ENCODE data around the gene EDN2. TPM values are rescaled to one million over a fixed set of nuclear protein-coding genes. Genes with fewer than 3 reads are reported as not detected.

The EDN2 gene
- total RNA-seq, 4 donors from 2014 or later: 0.50 to 1.1 TPM; not detected in 2

- Histone ChIP-seq H3K27me3 (no peaks in the 10 kb centered on the region), H3K4me3 (no peak overlapping the region), H3K4me1 (peaks cover 0 to 57% (median 22%) of the 10 kb centered on the region in 3 donors), H3K36me3 (no peaks in the 10 kb centered on the region), H3K27ac (no peak overlapping the region), H3K9me3 (no peaks in the 10 kb centered on the region)
- TF ChIP-seq EP300 (IDR thresholded peaks at IDR 0.05) (no peak), CTCF (IDR thresholded peaks at IDR 0.05) (no peak), POLR2A (IDR thresholded peaks at IDR 0.05) (no peak), POLR2AphosphoS5 (IDR thresholded peaks at IDR 0.05) (no peak)
- WGBS, 2 donors (ENCODE audit: low coverage in 1 of 2): 100% methylated on average over 1 of the region's 11 CpGs; no CpG with 5 or more reads in 1 of the 2 donors
- no peak for ATAC-seq
Measured at GRCh38 chr1:41488040-41488951, 3.8 kb upstream of the EDN2 start.

GRCh38 chr1:41487126-41488039 is 2.9 kb upstream of the EDN2 start:
- ATAC-seq: no peak
- H3K4me3 ChIP-seq: no peak overlapping the region
- H3K36me3 ChIP-seq: no peaks in the 10 kb centered on the region
- no peak for TF ChIP-seq CTCF (IDR thresholded peaks at IDR 0.05)
- no peak for TF ChIP-seq POLR2AphosphoS5 (IDR thresholded peaks at IDR 0.05)
- no peak for TF ChIP-seq POLR2A (IDR thresholded peaks at IDR 0.05)
- no peak for TF ChIP-seq EP300 (IDR thresholded peaks at IDR 0.05)
- peak overlapping the region in 3 of 4 donors; percentile 31 to 80 (median 55) for H3K27ac ChIP-seq
- no peaks in the 10 kb centered on the region for H3K27me3 ChIP-seq
- no peaks in the 10 kb centered on the region for H3K9me3 ChIP-seq
- peaks cover 0 to 66% (median 31%) of the 10 kb centered on the region in 3 donors for H3K4me1 ChIP-seq
- 57 to 74% methylated on average over 3 to 6 of the region's 16 CpGs for WGBS, 2 donors (ENCODE audit: low coverage in 1 of 2)

- TF ChIP-seq POLR2AphosphoS5 (IDR thresholded peaks at IDR 0.05): no peak
- TF ChIP-seq POLR2A (IDR thresholded peaks at IDR 0.05): no peak
- no peak for ATAC-seq
- Histone ChIP-seq H3K27me3 (no peaks in the 10 kb centered on the region), H3K36me3 (no peaks in the 10 kb centered on the region), H3K4me1 (peaks cover 0 to 73% (median 31%) of the 10 kb centered on the region in 3 donors), H3K4me3 (no peak overlapping the region), H3K9me3 (no peaks in the 10 kb centered on the region), H3K27ac (peak overlapping the region in 3 of 4 donors; percentile 31 to 80 (median 55))
- WGBS, 2 donors (ENCODE audit: low coverage in 1 of 2): 44 to 48% methylated on average over 8 to 12 of the region's 23 CpGs
Measured at GRCh38 chr1:41486371-41487125, 2.1 kb upstream of the EDN2 start.

GRCh38 chr1:41486053-41486370 is 1.5 kb upstream of the EDN2 start:
- no CpG with 5 or more reads among the region's 4 CpGs for WGBS, 2 donors (ENCODE audit: low coverage in 1 of 2)
- Histone ChIP-seq H3K27me3 (no peaks in the 10 kb centered on the region), H3K9me3 (no peaks in the 10 kb centered on the region), H3K36me3 (no peaks in the 10 kb centered on the region), H3K4me3 (no peak overlapping the region), H3K4me1 (peaks cover 0 to 73% (median 31%) of the 10 kb centered on the region in 3 donors), H3K27ac (peak overlapping the region in 2 of 4 donors; percentile 6 to 80)
- no peak for TF ChIP-seq POLR2AphosphoS5 (IDR thresholded peaks at IDR 0.05)
- no peak for TF ChIP-seq CTCF (IDR thresholded peaks at IDR 0.05)
- no peak for TF ChIP-seq POLR2A (IDR thresholded peaks at IDR 0.05)
- no peak for TF ChIP-seq EP300 (IDR thresholded peaks at IDR 0.05)
- ATAC-seq: no peak

Measured in gastroesophageal sphincter (tissue), 4 donors.